Embryonic facial prominence (tissue), 1 donor: ENCODE data around the gene CGAS.
A peak's percentile ranks its signal among the peaks of the same experiment; 100 is the strongest.
"Not testable (repeated sequence)": the region's sequence is repeated elsewhere in the genome, so short reads cannot be mapped to it uniquely, and the experiment has no call there.

ENCODE experiments used
- DNase-seq: peaks from one replicate; pipeline ENCODE4 v3.0.0-alpha.2; 2016; ENCODE audit errors: extremely low spot score

CGAS gene

DNA sequence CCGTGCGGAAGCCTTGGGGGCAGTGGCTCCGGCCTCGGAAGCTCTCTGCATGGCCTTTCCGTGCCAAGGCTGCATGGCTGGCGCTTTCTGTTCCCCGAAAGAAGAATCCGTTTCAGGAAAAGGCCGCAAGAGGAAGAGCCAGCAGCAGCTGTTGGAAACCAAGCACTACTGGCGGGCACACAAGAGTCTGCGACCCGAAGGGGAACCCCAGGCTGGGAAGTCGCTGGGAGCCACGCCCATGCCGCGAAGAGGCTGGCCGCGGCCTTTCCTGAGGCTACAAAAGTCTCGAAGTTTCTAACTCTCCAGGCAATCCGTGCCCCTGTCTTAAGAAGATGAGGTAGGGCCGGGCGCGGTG is at the start of gene CGAS:
CGAS (minus strand) TSS at position 191 of the 355 bp plus-strand sequence; CDS start at position 75, 116 bp downstream.
- peak; percentile 25 for DNase-seq

GRCh38 chr6:73497915-73498314 is 45.8 kb upstream of the CGAS start:
- DNase-seq: no peak

- DNase-seq: no peak
Observed at GRCh38 chr6:73491377-73491776, 39.3 kb upstream of the CGAS start.

- no peak for DNase-seq
Observed at GRCh38 chr6:73487473-73487872, 35.4 kb upstream of the CGAS start.

- DNase-seq: no peak
Observed at GRCh38 chr6:73484438-73484837, 32.3 kb upstream of the CGAS start.

DNA sequence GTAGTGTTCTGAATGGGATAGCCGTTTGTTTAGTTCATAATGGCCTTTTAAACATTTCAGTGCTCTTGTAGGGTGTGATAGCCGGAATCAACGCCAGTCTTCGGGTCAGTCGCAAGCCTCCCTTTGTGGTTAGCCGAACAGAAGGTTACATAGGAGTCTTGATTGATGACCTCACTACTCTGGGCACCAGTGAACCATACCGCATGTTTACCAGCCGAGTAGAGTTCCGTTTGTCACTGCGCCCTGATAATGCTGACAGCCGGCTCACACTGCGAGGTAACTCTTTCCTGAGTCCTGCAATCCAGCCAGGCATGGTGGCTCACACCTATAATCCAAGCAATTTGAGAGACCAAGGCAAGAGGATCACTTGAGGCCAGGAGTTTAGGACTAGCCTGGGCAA is 29.9 kb upstream of the CGAS start:
- no peak for DNase-seq

GRCh38 chr6:73477407-73477806 is 25.3 kb upstream of the CGAS start:
- no peak for DNase-seq

DNA sequence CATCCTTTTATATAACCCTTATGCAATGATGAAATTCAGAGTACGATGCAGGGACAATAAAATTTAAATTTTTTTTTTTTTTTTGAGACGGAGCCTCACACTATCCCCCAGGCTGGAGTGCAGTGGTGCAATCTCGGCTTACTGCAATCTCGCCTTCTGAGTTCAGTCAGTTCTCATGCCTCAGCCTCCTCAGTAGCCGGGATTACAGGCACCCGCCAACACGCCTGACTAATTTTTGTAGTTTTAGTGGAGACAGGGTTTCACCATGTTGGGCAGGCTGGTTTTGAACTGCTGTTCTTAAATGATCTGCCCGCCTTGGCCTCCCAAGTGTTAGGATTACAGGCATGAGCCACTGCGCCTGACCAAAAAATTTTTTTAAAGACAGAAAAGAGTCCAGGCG is 24.6 kb upstream of the CGAS start:
- DNase-seq: no peak

DNA sequence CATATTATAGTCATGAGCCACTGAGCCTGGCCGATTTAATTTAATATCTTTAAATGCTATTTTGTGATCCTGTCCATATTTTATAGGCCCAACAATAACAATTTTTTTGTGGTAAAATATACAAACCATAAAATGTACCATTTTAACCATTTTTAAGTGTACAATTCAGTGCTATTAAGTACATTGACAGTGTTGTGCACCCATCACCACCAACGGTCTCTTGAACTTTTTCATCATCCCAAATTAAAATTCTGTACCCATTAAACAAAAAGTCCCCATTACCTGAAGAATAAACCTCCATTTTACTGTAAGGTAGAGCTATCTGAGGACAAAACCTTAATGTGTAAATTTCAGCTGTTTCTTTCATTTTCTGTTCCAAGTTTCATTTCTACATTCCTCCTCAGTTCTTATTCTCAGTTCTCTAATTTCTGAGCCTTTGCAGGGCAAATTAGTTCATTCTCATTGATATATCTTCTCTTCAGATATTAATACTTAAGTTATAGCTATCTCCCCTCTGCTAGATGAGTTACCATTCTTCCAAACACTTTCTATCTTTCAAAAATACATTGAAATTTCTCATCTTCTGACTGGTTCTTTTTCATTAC is 19.7 kb upstream of the CGAS start:
- DNase-seq: no peak

GRCh38 chr6:73461537-73462350 is 9.6 kb upstream of the CGAS start, which contains the start of gene MTO1:
Gene MTO1, plus strand, starts transcription at chr6:73461737. Its CDS starts 118 bp downstream, at chr6:73461855.
- DNase-seq: peak; percentile 76

GRCh38 chr6:73460056-73460455 is 8.0 kb upstream of the CGAS start:
- DNase-seq: no peak

GRCh38 chr6:73459474-73459873 is 7.4 kb upstream of the CGAS start:
- not testable (repeated sequence) for DNase-seq

GRCh38 chr6:73455865-73456629 is 4.0 kb upstream of the CGAS start:
- no peak for DNase-seq

DNA sequence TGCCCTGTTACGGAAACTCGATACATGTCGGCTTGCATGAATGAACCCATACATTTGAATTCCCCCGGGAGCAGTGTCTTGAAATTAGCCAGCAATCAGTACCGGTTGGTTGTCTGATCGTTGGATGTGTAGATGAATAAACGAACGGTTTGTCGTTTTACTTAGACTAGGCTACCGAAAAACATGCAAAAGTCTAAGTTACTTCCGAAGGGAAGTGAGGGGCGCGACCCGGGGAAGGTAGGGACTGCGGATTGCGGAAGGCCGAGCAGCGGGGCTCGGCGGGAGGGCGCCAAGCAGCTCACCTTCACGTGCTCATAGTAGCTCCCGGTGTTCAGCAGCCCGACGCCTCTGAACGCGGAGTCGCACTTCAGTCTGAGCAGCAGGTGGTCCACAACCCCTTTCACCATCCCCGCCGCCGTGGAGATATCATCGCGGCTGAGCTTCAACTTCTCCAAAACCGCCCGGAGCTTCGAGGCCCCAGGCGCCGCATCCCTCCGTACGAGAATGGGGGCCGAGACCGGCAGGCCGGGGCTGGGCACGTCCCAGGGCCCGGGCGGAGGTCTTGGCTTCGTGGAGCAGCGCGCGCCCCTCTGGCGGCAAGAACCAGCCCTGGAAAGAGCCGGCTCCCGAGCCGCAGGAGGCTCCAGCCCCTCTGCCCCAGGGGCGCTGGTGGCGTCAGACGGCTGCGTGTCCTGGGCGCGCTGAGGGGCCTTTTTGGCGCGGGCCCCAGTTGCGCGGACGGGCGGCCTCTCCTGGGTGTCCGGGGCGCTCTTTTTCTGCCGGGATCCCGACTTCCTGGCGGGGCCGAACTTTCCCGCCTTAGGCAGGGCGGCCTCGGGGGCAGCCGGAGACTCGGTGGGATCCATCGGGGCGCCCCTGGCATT is 632 bp downstream of the CGAS start:
- DNase-seq: peak; percentile 13

DNA sequence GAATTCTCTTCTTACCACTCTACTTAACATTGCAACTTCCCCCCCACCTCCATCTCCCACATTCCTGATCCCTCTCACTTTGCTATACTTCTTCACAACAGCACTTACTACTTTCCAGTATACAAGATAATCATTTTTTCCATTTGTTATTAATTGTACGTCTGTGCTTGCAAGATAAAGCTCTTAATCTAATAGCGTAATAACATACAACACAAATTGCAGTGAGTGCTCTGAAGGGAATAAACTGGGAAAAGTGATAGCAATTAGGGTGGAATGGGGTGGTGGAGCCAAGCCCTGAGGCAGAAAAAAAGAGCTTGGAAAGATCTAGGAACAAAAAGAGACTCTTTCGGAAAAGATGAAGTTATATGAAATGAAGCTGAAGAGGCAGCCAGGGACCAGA is 8.5 kb downstream of the CGAS start:
- no peak for DNase-seq

DNA sequence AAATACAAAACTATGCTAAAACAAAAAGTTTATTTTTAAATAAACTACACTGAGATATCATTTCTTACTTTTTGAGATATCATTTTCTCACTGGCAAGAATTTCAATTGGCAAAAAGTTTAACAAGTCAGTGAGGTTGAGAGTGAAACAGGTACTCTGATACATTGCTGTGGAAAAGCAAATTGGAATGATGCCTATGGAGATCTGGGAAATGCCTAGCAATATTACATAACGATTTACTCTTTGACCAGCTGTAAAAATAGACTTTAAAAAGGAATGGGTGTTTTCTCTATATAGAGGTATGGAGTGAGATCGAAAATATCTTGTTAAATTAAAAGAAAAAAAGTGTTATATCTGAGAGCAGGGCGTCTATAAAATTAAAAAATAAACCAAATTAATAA is 16.9 kb downstream of the CGAS start:
- no peak for DNase-seq

- no peak for DNase-seq
Observed at GRCh38 chr6:73421534-73421933, 30.6 kb downstream of the CGAS start.

- DNase-seq: no peak
Observed at GRCh38 chr6:73418081-73418741, 33.9 kb downstream of the CGAS start.

- no peak for DNase-seq
Observed at GRCh38 chr6:73413102-73413501, 39.0 kb downstream of the CGAS start.

DNA sequence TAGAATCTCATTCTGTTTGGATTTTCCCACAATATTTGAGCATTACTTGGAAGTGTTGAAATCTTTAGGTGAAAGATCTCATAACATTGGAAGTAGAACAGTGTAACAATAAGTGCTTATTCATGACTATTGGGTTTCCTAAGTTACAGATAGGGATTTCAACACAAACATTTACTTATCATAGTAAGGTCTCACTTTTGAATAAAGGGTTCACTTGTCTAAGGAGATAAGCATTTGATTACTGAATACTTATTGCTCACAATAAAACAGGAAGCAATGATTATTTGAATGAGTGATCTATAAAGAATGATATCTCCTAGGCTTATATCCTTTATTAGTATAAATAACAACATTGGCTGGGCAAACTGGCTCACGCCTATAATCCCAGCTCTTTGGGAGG is 42.7 kb downstream of the CGAS start:
- DNase-seq: no peak

- DNase-seq: no peak
Observed at GRCh38 chr6:73400656-73401055, 51.4 kb downstream of the CGAS start.
